PFSK-1 (cell line): ENCODE results near the gene CC2D2A.

ENCODE experiments used
- FOXP2 ChIP-seq: optimal IDR thresholded peaks from 2 replicates; pipeline ENCODE3; 2011; ENCODE audit warnings: borderline replicate concordance, control low read depth, inconsistent platforms; ENCODE audit not compliant: insufficient read depth; ENCODE audit errors: extremely low read length, extremely low read depth
- POLR2AphosphoS5 ChIP-seq: IDR thresholded peaks from 2 replicates; pipeline ENCODE4 v1.6.1; 2012; ENCODE audit warnings: low read depth, mild to moderate bottlenecking, control low read depth, low read length, moderate library complexity
- SIN3A ChIP-seq: IDR thresholded peaks from 2 replicates; pipeline ENCODE4 v1.6.1; 2012; ENCODE audit warnings: mild to moderate bottlenecking, low read length, moderate library complexity, borderline replicate concordance; ENCODE audit not compliant: insufficient read depth
- TAF1 ChIP-seq: IDR thresholded peaks from 2 replicates; pipeline ENCODE4 v1.6.1; 2012; ENCODE audit warnings: low read length, control low read depth, borderline replicate concordance; ENCODE audit not compliant: insufficient read depth
- TF ChIP-seq, protein P1 (sequence below), 2 experiments: IDR thresholded peaks; 2 replicates each; pipeline versions ENCODE4 v1.6.1 to v1.8.0; 2011 to 2012; ENCODE audit warnings: low read depth in 2 of 2, low read length in 2 of 2, control low read depth in 1 of 2, inconsistent platforms in 1 of 2, mild to moderate bottlenecking in 1 of 2, moderate library complexity in 1 of 2; ENCODE audit not compliant: insufficient read depth in 1 of 2

Gene CC2D2A

DNA sequence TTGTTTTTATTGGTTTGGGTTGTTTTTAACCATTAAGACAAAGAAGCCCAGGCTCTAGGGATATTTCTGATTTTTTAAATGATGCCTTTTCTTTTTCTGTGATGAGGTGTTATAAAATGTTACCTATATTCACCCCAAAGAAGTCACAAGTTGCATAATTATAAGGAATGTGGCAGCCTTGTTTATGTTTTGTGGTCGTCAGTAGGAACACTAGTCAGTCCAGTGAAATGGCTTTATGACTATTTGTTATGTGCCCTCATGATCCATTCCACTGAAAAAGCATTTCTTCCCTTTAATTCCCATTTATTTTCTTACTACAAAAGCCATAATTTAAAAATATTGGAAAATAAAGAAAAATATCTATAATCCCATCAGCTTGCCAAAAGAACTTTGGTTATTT lies 34.4 kb downstream of the CC2D2A start:
- TF ChIP-seq TAF1 (no peak), SIN3A (no peak), POLR2AphosphoS5 (no peak), FOXP2 (no peak)
- TF ChIP-seq, protein P1, sequence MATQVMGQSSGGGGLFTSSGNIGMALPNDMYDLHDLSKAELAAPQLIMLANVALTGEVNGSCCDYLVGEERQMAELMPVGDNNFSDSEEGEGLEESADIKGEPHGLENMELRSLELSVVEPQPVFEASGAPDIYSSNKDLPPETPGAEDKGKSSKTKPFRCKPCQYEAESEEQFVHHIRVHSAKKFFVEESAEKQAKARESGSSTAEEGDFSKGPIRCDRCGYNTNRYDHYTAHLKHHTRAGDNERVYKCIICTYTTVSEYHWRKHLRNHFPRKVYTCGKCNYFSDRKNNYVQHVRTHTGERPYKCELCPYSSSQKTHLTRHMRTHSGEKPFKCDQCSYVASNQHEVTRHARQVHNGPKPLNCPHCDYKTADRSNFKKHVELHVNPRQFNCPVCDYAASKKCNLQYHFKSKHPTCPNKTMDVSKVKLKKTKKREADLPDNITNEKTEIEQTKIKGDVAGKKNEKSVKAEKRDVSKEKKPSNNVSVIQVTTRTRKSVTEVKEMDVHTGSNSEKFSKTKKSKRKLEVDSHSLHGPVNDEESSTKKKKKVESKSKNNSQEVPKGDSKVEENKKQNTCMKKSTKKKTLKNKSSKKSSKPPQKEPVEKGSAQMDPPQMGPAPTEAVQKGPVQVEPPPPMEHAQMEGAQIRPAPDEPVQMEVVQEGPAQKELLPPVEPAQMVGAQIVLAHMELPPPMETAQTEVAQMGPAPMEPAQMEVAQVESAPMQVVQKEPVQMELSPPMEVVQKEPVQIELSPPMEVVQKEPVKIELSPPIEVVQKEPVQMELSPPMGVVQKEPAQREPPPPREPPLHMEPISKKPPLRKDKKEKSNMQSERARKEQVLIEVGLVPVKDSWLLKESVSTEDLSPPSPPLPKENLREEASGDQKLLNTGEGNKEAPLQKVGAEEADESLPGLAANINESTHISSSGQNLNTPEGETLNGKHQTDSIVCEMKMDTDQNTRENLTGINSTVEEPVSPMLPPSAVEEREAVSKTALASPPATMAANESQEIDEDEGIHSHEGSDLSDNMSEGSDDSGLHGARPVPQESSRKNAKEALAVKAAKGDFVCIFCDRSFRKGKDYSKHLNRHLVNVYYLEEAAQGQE (IDR thresholded peaks at IDR 0.05; ENCODE audit: insufficient read depth in 1 of 2, low read depth in 2 of 2, low read length in 2 of 2) = no peak

DNA sequence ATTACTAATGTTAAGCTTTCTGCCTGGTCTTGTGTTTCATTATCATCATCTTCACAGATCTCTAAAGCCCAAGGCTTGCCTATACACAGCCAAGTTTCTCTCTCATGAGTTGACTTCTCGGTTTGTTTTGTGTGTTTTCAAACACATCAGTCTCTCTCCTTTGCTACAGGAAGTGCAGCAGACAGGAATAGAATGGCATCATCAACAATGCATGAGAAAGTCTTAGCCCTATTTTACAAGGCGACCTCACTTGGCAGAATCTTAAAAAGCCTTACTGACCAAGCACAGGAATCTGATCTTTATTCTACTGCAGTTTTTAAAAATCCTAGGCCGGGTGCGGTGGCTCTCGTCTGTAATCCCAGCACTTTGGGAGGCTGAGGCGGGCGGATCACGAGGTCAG lies 36.8 kb downstream of the CC2D2A start:
- TF ChIP-seq, protein P1 (IDR thresholded peaks at IDR 0.05; ENCODE audit: insufficient read depth in 1 of 2, low read depth in 2 of 2, low read length in 2 of 2) = no peak
- no peak for TF ChIP-seq FOXP2
- TF ChIP-seq SIN3A = no peak
- TF ChIP-seq TAF1 = no peak
- no peak for TF ChIP-seq POLR2AphosphoS5

DNA sequence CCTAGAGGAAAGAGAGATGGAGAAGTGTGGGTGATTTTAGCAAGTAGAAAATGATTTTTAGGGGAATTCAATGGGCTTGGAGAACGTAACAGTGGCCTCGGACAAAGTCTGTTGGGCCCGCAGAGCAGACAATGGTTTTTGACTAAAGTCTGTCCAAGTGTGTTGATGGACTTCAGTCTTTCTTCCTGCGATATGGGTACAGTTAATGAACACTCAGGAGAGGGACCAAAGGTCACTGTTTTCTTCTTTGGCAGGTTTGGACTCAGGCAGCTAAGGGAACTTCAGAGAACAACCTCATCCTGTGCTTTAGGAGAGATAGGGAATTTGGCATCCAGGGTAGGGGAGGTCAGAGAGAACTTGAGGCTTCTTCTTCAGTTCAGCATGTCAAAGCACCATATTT lies 38.0 kb downstream of the CC2D2A start:
- TF ChIP-seq SIN3A (no peak), FOXP2 (no peak), TAF1 (no peak), POLR2AphosphoS5 (no peak)
- TF ChIP-seq, protein P1 (IDR thresholded peaks at IDR 0.05; ENCODE audit: insufficient read depth in 1 of 2, low read depth in 2 of 2, low read length in 2 of 2) = no peak

DNA sequence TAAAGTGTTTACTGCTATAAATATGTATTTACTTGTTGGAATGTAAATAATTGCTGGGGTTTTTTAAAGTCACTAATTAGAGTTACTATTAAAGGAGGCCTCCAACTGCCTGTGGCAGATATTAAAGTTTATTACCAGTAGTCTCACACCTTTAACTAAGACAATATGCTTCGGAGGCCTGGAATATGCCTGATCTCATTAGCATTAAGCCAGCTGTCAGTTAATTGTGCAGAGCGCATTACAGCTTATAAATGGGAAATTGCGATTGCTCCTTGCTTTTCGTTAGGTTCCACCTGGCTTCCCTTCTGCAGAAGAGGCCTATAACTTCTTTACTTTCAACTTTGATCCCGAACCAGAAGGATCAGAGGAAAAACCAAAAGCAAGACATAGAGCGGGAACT lies 41.3 kb downstream of the CC2D2A start:
- no peak for TF ChIP-seq SIN3A
- TF ChIP-seq POLR2AphosphoS5 = no peak

DNA sequence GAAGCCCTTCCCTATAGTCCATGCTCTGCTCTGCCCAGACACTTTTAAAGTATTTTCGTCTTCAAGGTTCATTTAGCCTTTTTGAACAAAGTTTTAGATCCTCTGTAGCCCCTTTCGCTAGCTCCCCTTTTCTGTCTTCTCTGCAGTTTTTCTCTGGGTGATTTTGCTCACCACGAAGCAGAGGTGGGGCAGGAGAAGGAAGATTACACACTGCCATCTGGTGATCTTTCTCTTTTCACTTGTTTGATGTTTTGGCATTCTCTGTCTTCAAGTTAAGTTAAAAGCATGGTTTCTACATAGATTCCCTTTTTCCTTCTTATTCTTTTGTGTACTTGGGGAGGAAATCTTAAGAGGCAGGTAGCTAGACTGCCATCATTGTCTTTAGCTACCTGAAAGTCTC lies 43.9 kb downstream of the CC2D2A start:
- no peak for TF ChIP-seq POLR2AphosphoS5
- no peak for TF ChIP-seq FOXP2
- TF ChIP-seq SIN3A = no peak
- TF ChIP-seq, protein P1 (IDR thresholded peaks at IDR 0.05; ENCODE audit: insufficient read depth in 1 of 2, low read depth in 2 of 2, low read length in 2 of 2) = no peak
- TF ChIP-seq TAF1 = no peak

DNA sequence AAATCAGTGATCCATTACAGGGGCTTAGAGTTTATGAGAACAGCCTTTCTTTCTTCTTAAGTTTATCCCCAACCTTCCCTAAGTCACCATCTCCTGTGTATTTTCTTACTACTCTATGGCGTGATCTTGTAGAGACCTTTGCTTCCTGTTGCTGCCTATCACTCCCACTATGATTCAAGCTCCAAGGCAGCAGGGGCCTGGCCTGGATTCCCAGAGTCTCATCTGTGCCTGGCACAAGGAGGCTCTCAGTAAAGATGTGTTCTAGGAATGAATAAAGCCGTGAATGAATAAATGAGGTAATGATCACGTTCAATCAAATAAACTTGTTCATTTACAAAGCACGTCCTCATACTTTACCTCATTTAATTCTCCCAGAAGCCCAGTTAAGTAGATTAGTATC lies 45.4 kb downstream of the CC2D2A start:
- TF ChIP-seq POLR2AphosphoS5 (no peak), SIN3A (no peak), FOXP2 (no peak), TAF1 (no peak)
- TF ChIP-seq, protein P1 (IDR thresholded peaks at IDR 0.05; ENCODE audit: insufficient read depth in 1 of 2, low read depth in 2 of 2, low read length in 2 of 2) = no peak
